ENCODE measurements around the gene LTO1. TPM values are rescaled to one million over a fixed set of nuclear protein-coding genes. Genes with fewer than 3 reads are reported as not detected.

The LTO1 gene
- total RNA-seq, 1 experiment from 2014 or later, result 22.3 TPM

DNA sequence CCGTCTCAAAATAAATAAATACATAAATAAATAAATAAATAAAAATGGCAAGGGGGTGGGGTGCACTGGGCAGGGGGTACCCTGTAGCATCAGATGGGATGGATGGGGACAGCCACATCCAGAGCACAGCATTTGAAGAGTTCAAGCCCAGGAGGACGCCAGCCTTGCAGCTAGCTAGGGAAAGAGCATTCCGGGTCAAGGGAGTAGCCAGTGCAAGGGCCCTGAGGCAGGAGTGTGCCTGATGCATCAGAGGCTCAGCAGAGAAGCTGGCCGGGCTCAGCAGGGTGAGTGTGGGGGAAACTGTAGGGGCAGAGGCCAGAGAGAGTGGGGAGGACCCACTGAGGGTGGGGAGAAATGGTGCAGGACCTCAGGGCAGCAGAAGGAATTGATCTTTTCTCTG, 57.9 kb downstream of the LTO1 start:
- DNase-seq, result no peak
- H3K9me3 ChIP-seq (replicated peaks), result no peaks in the 10 kb centered on the region
- H3K4me1 ChIP-seq, result no peaks in the 10 kb centered on the region
- H3K27ac ChIP-seq, result no peak overlapping the region
- no peak overlapping the region for H3K4me3 ChIP-seq
- no peaks in the 10 kb centered on the region for H3K27me3 ChIP-seq
- H3K36me3 ChIP-seq, result no peaks in the 10 kb centered on the region

Other genes with a start within 250 kb of the LTO1 start
- gene LINC01488, start 193.7 kb downstream of the LTO1 start, total RNA-seq (2014; rRNA removed; shearing (Covaris generic)), result not detected in 2 replicates
- gene CCND1, start 34.2 kb downstream of the LTO1 start, total RNA-seq (2014; rRNA removed; shearing (Covaris generic)), result 80.3 and 81.9 TPM in 2 replicates
- not detected in 2 replicates for gene FGF19, start 28.7 kb upstream of the LTO1 start, total RNA-seq (2014; rRNA removed; shearing (Covaris generic))
- gene FGF4, start 100.0 kb upstream of the LTO1 start, total RNA-seq (2014; rRNA removed; shearing (Covaris generic)), result not detected in 2 replicates
- gene FGF3, start 144.1 kb upstream of the LTO1 start, total RNA-seq (2014; rRNA removed; shearing (Covaris generic)), result not detected in 2 replicates

Data from SJCRH30 (cell line).